ENCODE results near the gene PHLDB2. TPM values are rescaled to one million over a fixed set of nuclear protein-coding genes. Genes with fewer than 3 reads are reported as not detected.

Gene PHLDB2
- total RNA-seq, 5 donors from 2014 or later (not counting 1 experiment from before 2014, with no cell fraction given), result 2.0 to 12.1 (median 3.9) TPM

DNA sequence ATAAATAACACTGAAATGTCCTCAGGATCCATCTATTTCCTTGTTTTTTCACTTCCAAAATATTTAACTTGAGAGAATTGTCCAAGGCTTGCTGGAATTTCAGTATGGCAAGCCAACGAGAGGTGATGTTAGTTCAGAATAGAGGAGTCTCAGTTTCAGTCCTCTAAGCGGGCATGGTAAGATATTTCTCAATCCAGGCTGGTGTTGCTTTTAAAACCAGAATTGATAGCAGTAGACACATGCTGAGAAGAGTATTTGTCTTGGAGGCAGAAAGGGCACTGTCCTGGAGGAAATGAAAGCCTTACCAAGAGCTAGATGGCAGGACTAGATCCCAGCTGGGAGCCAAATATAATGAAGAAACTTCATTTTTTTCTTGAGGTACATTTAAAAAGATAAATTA, 23.1 kb downstream of the PHLDB2 start:
- Histone ChIP-seq H3K36me3 (ENCODE audit: control insufficient read depth in 2 of 2, extremely low read depth in 1 of 2, insufficient read depth in 1 of 2, low read length in 1 of 2) (no peaks in the 10 kb centered on the region), H3K9me3 (no peaks in the 10 kb centered on the region), H3K4me3 (ENCODE audit: control insufficient read depth in 1 of 2, extremely low read depth in 1 of 2, low read length in 1 of 2) (no peak overlapping the region), H3K27ac (ENCODE audit: low read length) (no peak overlapping the region), H3K27me3 (replicated peaks in 1 of 2; ENCODE audit: control insufficient read depth in 2 of 2, extremely low read depth in 1 of 2, insufficient read depth in 2 of 2, low read length in 1 of 2) (no peaks in the 10 kb centered on the region), H3K4me1 (ENCODE audit: control insufficient read depth in 1 of 2, extremely low read depth in 1 of 2, insufficient read depth in 2 of 2, low read length in 2 of 2) (no peaks in the 10 kb centered on the region)
- Mint-ChIP-seq H3K36me3 (peaks cover 20% of the 10 kb centered on the region), H3K9me3 (peaks cover 0 to 8% (median 2%) of the 10 kb centered on the region in 3 donors), H3K4me1 (peaks cover 0 to 2% (median 0%) of the 10 kb centered on the region in 3 donors), H3K27me3 (peaks cover 0 to 6% of the 10 kb centered on the region in 2 donors), H3K27ac (no peak overlapping the region), H3K4me3 (no peak overlapping the region)
- POLR2A ChIA-PET, result interaction anchor here (0.6 kb wide), 2 partner anchors 13 to 60 kb away, joined by 3 to 4 read pairs; no protein-coding TSS in a partner anchor
- no peak for ATAC-seq (replicated peaks in 1 of 4)
- CTCF ChIA-PET, result no interaction called here
- DNase-seq, result no peak
- WGBS (ENCODE audit: insufficient coverage), result 100% methylated on average over 1 of the region's 2 CpGs

DNA sequence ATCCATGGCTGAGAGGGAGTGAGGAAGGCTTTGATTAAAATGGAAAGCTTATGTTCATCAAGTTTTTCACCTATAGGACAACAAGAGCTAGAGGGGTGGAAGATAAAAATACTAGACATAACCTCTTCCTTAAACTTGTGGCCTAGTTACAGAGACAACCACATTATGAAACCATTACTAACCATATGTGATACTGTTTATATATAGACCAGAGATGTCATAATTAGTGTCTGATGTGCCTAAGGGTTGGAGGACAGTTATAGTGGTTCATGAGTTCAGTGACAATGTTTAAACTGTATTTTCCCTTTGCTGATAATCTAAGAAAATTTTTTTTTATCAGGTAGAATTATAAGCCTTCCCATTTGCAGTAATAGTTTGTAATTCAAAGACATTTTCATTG, 23.7 kb downstream of the PHLDB2 start:
- Mint-ChIP-seq H3K4me3 (no peak overlapping the region), H3K4me1 (no peaks in the 10 kb centered on the region), H3K9me3 (peaks cover 0 to 7% (median 2%) of the 10 kb centered on the region in 3 donors), H3K27me3 (peaks cover 0 to 6% of the 10 kb centered on the region in 2 donors), H3K27ac (no peak overlapping the region), H3K36me3 (peaks cover 20% of the 10 kb centered on the region)
- H3K4me1 ChIP-seq (ENCODE audit: control insufficient read depth in 1 of 2, extremely low read depth in 1 of 2, insufficient read depth in 2 of 2, low read length in 2 of 2), result no peaks in the 10 kb centered on the region
- no peaks in the 10 kb centered on the region for H3K27me3 ChIP-seq (replicated peaks in 1 of 2; ENCODE audit: control insufficient read depth in 2 of 2, extremely low read depth in 1 of 2, insufficient read depth in 2 of 2, low read length in 1 of 2)
- ATAC-seq (replicated peaks in 1 of 4), result no peak
- no peaks in the 10 kb centered on the region for H3K36me3 ChIP-seq (ENCODE audit: control insufficient read depth in 2 of 2, extremely low read depth in 1 of 2, insufficient read depth in 1 of 2, low read length in 1 of 2)
- CTCF ChIA-PET, result interaction anchor here in 1 of 2 donors (0.5 kb wide), 1 partner anchor 1185 kb away, joined by 3 read pairs; no protein-coding TSS in a partner anchor
- no peaks in the 10 kb centered on the region for H3K9me3 ChIP-seq
- DNase-seq, result no peak
- H3K4me3 ChIP-seq (ENCODE audit: control insufficient read depth in 1 of 2, extremely low read depth in 1 of 2, low read length in 1 of 2), result no peak overlapping the region
- POLR2A ChIA-PET, result no interaction called here
- no peak overlapping the region for H3K27ac ChIP-seq (ENCODE audit: low read length)

- POLR2A ChIA-PET, result no interaction called here
- peaks cover 20% of the 10 kb centered on the region for H3K36me3 Mint-ChIP-seq
Measured at GRCh38 chr3:111884411-111885018, 25.4 kb downstream of the PHLDB2 start.

DNA sequence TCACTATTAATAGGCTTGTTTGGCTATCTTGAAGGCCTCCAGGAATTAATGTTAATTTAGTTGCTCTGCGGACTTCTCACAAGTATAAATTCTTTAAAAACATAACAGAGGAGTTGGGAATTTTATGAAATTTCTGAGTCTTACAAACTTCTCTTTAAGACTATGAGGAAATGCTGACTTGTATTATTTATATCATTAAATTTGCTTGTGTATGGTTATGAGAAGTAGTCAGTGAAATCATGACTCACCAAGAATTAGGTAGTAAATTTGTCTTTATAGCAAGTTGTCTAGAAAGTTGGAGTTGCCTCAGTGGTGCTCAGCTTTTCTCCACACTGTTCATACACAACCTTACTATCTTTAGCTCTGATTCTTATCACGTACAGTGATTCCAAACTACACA, 26.5 kb downstream of the PHLDB2 start:
- Histone ChIP-seq H3K4me1 (ENCODE audit: control insufficient read depth in 1 of 2, extremely low read depth in 1 of 2, insufficient read depth in 2 of 2, low read length in 2 of 2) (no peaks in the 10 kb centered on the region), H3K27ac (ENCODE audit: low read length) (no peak overlapping the region), H3K9me3 (no peaks in the 10 kb centered on the region), H3K27me3 (replicated peaks in 1 of 2; ENCODE audit: control insufficient read depth in 2 of 2, extremely low read depth in 1 of 2, insufficient read depth in 2 of 2, low read length in 1 of 2) (no peaks in the 10 kb centered on the region), H3K36me3 (ENCODE audit: control insufficient read depth in 2 of 2, extremely low read depth in 1 of 2, insufficient read depth in 1 of 2, low read length in 1 of 2) (no peaks in the 10 kb centered on the region), H3K4me3 (ENCODE audit: control insufficient read depth in 1 of 2, extremely low read depth in 1 of 2, low read length in 1 of 2) (no peak overlapping the region)
- no peaks in the 10 kb centered on the region for H3K4me1 Mint-ChIP-seq
- no peak for DNase-seq
- peaks cover 0 to 7% (median 0%) of the 10 kb centered on the region in 3 donors for H3K9me3 Mint-ChIP-seq
- H3K36me3 Mint-ChIP-seq, result peaks cover 20% of the 10 kb centered on the region
- ATAC-seq (replicated peaks in 1 of 4), result no peak
- H3K4me3 Mint-ChIP-seq, result no peak overlapping the region
- H3K27me3 Mint-ChIP-seq, result no peaks in the 10 kb centered on the region
- POLR2A ChIA-PET, result no interaction called here
- CTCF ChIA-PET, result no interaction called here
- no CpG with 5 or more reads among the region's 2 CpGs for WGBS (ENCODE audit: insufficient coverage)
- H3K27ac Mint-ChIP-seq, result no peak overlapping the region

More at GRCh38 chr3:111884411-111885018, 25.4 kb downstream of the PHLDB2 start:
- Mint-ChIP-seq H3K27me3 (no peaks in the 10 kb centered on the region), H3K9me3 (peaks cover 0 to 7% (median 2%) of the 10 kb centered on the region in 3 donors), H3K4me3 (no peak overlapping the region), H3K27ac (no peak overlapping the region), H3K4me1 (no peaks in the 10 kb centered on the region)
- Histone ChIP-seq H3K4me3 (ENCODE audit: control insufficient read depth in 1 of 2, extremely low read depth in 1 of 2, low read length in 1 of 2) (no peak overlapping the region), H3K4me1 (ENCODE audit: control insufficient read depth in 1 of 2, extremely low read depth in 1 of 2, insufficient read depth in 2 of 2, low read length in 2 of 2) (no peaks in the 10 kb centered on the region), H3K27ac (ENCODE audit: low read length) (no peak overlapping the region), H3K27me3 (replicated peaks in 1 of 2; ENCODE audit: control insufficient read depth in 2 of 2, extremely low read depth in 1 of 2, insufficient read depth in 2 of 2, low read length in 1 of 2) (no peaks in the 10 kb centered on the region), H3K9me3 (no peaks in the 10 kb centered on the region), H3K36me3 (ENCODE audit: control insufficient read depth in 2 of 2, extremely low read depth in 1 of 2, insufficient read depth in 1 of 2, low read length in 1 of 2) (no peaks in the 10 kb centered on the region)
- DNase-seq (no peak), ATAC-seq (replicated peaks in 1 of 4) (no peak)
- CTCF ChIA-PET, result no interaction called here
- WGBS (ENCODE audit: insufficient coverage), result 96% methylated on average over 11 of the region's 11 CpGs

DNA sequence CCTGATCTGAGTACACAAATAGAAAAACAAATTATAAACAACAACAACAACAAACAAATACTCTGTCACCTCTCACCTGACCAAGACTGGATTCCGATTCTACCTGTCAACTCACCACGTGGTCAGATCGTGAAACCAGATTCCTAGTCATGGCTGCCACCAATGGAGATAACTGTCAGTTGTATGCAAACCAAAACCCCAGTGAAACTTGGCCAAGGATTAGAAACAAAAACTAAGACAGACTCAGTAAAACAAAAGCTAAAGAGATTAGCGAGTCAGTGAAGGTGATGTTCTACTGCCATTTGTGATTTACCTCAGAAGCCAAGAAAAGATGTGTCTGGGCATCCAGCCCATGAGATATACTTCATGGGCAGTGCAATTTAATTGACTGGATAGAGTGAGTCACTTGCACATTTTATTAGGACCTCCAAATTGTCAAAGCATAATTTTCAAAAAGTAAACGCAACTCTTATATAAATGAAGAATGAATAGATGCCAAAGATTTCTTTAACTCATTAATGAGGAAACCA, 31.1 kb downstream of the PHLDB2 start:
- WGBS (ENCODE audit: insufficient coverage), result 100% methylated on average over 3 of the region's 5 CpGs
- ATAC-seq (replicated peaks in 1 of 4), result no peak

GRCh38 chr3:111892070-111892469, 33.0 kb downstream of the PHLDB2 start:
- Histone ChIP-seq H3K4me1 (ENCODE audit: control insufficient read depth in 1 of 2, extremely low read depth in 1 of 2, insufficient read depth in 2 of 2, low read length in 2 of 2) (no peaks in the 10 kb centered on the region), H3K27me3 (replicated peaks in 1 of 2; ENCODE audit: control insufficient read depth in 2 of 2, extremely low read depth in 1 of 2, insufficient read depth in 2 of 2, low read length in 1 of 2) (no peaks in the 10 kb centered on the region), H3K4me3 (ENCODE audit: control insufficient read depth in 1 of 2, extremely low read depth in 1 of 2, low read length in 1 of 2) (no peak overlapping the region), H3K27ac (ENCODE audit: low read length) (no peak overlapping the region), H3K9me3 (no peaks in the 10 kb centered on the region), H3K36me3 (ENCODE audit: control insufficient read depth in 2 of 2, extremely low read depth in 1 of 2, insufficient read depth in 1 of 2, low read length in 1 of 2) (no peaks in the 10 kb centered on the region)
- DNase-seq (no peak), ATAC-seq (replicated peaks in 1 of 4) (no peak)
- no peaks in the 10 kb centered on the region for H3K27me3 Mint-ChIP-seq
- no peak overlapping the region for H3K4me3 Mint-ChIP-seq
- WGBS (ENCODE audit: insufficient coverage), result no CpG with 5 or more reads among the region's 2 CpGs
- H3K27ac Mint-ChIP-seq, result no peak overlapping the region
- H3K36me3 Mint-ChIP-seq, result no peaks in the 10 kb centered on the region
- no peaks in the 10 kb centered on the region for H3K4me1 Mint-ChIP-seq
- ChIA-PET CTCF (no interaction called here), POLR2A (no interaction called here)
- H3K9me3 Mint-ChIP-seq, result no peaks in the 10 kb centered on the region

More for the DNA sequence above, 31.1 kb downstream of the PHLDB2 start:
- CTCF ChIA-PET, result no interaction called here
- no peak overlapping the region for H3K4me3 ChIP-seq (ENCODE audit: control insufficient read depth in 1 of 2, extremely low read depth in 1 of 2, low read length in 1 of 2)
- POLR2A ChIA-PET, result no interaction called here
- H3K27me3 ChIP-seq (replicated peaks in 1 of 2; ENCODE audit: control insufficient read depth in 2 of 2, extremely low read depth in 1 of 2, insufficient read depth in 2 of 2, low read length in 1 of 2), result no peaks in the 10 kb centered on the region
- Mint-ChIP-seq H3K4me3 (no peak overlapping the region), H3K27ac (no peak overlapping the region), H3K4me1 (no peaks in the 10 kb centered on the region), H3K36me3 (peaks cover 3% of the 10 kb centered on the region), H3K27me3 (no peaks in the 10 kb centered on the region), H3K9me3 (no peaks in the 10 kb centered on the region)
- DNase-seq, result no peak
- H3K4me1 ChIP-seq (ENCODE audit: control insufficient read depth in 1 of 2, extremely low read depth in 1 of 2, insufficient read depth in 2 of 2, low read length in 2 of 2), result no peaks in the 10 kb centered on the region
- no peaks in the 10 kb centered on the region for H3K36me3 ChIP-seq (ENCODE audit: control insufficient read depth in 2 of 2, extremely low read depth in 1 of 2, insufficient read depth in 1 of 2, low read length in 1 of 2)
- H3K27ac ChIP-seq (ENCODE audit: low read length), result no peak overlapping the region
- no peaks in the 10 kb centered on the region for H3K9me3 ChIP-seq
